ENCODE measurements around the gene SFSWAP.
"Not testable (repeated sequence)": the region's sequence is repeated elsewhere in the genome, so short reads cannot be mapped to it uniquely, and the experiment has no call there.

SFSWAP gene

DNA sequence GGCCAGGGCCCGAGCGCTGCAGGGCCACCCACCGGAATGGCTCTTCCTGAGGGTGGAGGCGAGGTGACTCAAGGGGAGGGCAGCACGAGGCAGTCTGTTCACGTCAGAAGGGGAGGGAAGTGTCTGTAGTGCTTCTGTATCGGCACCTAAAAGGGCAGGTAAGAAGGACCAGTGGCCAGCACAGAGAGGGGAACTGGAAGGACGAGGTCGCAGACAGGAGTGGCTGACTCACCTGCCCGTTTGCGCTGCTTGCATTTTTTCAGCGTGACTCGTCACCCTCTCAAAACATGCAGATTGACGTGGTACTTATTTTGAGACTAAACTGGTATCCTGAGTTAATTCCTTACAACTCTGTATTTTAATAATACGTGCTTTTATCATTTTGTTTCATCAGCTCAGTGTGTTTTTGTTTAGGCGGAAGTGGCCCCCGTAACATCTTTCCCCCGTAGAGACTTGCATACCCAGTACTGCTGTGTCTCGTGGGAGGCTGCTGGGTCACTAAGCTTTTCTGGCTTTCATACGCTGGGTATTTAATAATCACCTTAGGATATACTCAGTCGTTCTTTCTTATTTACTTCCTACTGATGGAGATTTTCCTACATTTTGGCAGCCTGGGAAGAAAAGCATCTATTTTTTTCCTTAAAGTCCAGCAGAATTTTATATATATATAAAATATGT, 26.4 kb downstream of the SFSWAP start:
- no peak for DNase-seq

- no peak for DNase-seq
Observed at GRCh38 chr12:131738196-131738595, 27.3 kb downstream of the SFSWAP start.

GRCh38 chr12:131740626-131741025, 29.7 kb downstream of the SFSWAP start:
- DNase-seq, result no peak

DNA sequence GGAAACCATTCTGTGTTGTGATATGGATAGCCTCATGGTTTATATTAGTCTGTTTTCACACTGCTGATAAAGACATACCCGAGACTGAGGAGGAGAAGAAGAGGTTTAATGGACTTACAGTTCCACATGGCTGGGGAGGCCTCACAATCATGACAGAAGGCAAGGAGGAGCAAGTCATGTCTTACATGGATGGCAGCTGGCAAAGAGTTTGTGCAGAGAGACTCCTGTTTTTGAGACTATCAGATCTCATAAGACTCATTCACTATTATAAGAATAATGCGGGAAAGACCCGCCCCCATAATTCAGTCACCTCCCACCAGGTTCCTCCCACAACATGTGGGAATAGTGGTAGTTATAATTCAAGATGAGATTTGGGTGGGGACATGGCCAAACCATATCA, 31.9 kb downstream of the SFSWAP start:
- not testable (repeated sequence) for DNase-seq

GRCh38 chr12:131743410-131743809, 32.5 kb downstream of the SFSWAP start:
- not testable (repeated sequence) for DNase-seq

DNA sequence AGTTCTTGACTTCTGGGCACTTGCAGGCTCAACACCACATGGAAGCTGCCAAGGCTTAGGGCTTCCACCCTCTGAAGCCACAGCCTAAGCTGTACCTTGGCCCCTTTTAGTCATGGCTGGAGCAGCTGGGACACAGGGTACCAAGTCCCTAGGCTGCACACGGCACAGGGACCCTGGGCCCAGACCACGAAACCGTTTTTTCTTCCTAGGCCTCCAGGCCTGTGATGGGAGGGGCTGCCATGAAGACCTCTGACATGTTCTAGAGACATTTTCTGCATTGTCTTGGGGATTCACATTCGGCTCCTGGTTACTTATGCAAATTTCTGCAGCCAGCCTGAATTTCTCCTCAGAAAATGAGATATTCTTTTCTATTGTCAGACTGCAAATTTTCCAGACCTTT, 33.0 kb downstream of the SFSWAP start:
- DNase-seq, result not testable (repeated sequence)

GRCh38 chr12:131744675-131745074, 33.8 kb downstream of the SFSWAP start:
- peak; percentile 32 for DNase-seq

- DNase-seq, result no peak
Observed at GRCh38 chr12:131745706-131746105, 34.8 kb downstream of the SFSWAP start.

DNA sequence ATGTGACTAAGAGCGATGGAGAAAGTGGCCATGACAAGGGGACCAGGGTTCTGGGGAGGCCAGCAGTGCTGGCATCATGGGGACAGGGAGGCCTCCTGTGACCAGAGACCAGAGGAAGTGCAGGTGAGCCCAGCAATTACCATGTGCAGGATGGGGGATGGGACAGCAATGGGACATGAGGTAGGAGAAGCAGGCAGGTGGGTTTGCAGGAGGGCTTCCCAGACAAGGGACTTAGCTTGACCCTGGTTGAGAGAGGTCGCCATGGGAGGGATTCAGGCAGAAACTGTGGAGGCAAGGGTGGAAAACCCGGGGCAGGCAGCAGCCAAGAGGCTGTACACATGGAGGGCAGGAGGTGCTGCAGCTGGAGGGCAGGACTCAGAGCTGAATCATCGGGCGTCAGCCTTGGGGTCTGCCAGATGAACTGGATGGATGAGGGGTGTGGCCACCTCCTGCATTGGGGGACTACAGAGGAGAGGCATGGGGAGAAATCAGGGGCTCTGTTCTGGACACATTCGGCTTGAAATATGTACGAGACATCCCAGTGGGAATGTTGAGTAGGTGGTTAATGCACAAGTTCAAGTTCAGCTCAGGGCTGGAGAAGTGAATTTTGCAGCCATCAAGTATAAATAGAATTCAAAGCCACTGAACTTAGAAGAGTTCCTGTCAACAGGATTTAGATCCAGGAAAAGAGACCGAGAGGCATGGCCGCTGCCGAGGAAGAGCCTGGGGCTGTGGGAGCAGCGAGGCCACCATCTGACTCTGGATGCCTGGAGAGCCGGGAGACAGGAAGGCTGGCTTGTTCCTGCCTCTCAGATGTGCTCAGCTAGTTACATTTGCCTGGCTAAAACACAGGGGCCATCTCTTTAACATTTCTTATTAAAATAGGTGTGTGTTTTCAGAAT, 36.6 kb downstream of the SFSWAP start:
- DNase-seq, result no peak

- DNase-seq, result no peak
Observed at GRCh38 chr12:131749618-131750315, 38.9 kb downstream of the SFSWAP start.

DNA sequence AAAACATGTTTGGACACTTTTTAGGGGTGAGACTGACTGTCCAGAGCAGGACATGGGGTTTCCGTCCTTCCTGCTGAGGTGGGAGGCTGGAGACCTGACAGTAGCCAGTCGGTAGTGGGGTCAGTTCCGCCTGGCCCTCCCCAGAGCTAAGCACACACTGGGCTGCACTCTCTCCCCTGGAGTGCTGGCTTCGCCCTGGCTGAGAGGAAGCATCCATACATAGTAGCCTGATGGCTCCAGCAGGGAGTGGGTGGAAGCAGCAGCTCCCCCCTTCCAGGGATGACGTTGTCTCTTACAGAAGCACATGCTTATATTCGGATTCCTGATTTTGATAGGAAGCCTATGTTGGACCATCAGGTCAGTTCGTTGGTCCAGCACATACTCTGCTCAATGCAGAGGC, 40.4 kb downstream of the SFSWAP start:
- no peak for DNase-seq

GRCh38 chr12:131752451-131752850, 41.6 kb downstream of the SFSWAP start:
- no peak for DNase-seq

DNA sequence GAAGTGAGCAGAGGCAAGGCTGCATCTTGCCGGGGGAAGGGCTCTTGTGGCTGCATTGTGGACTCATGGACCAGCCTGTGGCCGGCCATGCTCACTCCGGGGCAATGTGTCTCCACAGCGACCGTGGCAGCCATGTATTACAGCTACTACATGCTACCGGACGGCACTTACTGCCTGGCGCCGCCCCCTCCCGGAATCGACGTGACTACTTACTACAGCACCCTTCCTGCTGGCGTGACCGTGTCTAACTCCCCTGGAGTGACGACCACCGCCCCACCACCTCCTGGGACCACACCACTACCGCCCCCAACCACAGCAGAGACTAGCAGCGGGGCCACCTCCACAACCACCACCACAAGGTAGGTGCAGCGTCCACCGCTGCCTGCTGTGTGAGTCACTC, 42.1 kb downstream of the SFSWAP start:
- no peak for DNase-seq

GRCh38 chr12:131753757-131754156, 42.9 kb downstream of the SFSWAP start:
- DNase-seq, result no peak

DNA sequence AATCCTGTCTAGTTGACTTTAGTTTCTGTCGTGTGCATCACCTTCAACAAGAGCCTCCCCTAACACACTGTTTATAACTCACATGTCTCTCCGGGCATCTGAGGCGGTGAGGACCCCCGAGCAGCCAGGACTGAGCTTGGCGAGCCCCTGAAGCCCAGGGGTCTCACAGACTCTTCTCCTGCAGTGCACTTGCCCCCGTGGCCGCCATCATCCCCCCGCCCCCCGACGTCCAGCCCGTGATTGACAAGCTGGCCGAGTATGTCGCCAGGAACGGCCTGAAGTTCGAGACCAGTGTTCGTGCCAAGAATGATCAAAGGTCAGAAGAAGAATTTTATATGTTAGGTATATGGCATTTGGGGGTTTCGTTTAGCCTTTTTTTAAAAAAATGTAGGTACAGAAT, 43.3 kb downstream of the SFSWAP start:
- no peak for DNase-seq

- peak; percentile 71 for DNase-seq
Observed at GRCh38 chr12:131755305-131756113, 44.6 kb downstream of the SFSWAP start.

DNA sequence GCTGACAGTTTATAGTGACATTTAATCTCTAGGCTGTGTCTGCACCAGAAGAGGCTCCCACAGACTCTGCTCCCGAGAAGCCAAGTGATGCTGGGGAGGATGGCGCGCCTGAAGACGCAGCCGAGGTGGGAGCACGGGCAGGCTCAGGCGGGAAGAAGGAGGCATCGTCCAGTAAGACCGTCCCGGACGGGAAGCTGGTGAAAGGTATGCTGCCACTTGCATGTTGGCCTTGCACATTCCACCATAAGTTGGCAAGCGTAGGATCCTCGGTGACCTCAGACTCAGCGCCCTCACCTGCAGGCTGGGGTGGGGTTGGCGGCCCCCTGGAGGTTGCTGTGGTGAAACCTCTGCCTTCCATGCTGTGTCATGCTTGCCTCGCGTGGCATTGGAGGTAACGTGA, 45.6 kb downstream of the SFSWAP start:
- DNase-seq, result no peak

- no peak for DNase-seq
Observed at GRCh38 chr12:131757111-131757510, 46.2 kb downstream of the SFSWAP start.

GRCh38 chr12:131758016-131758739, 47.3 kb downstream of the SFSWAP start:
- no peak for DNase-seq

- DNase-seq, result no peak
Observed at GRCh38 chr12:131759176-131759575, 48.3 kb downstream of the SFSWAP start.

DNA sequence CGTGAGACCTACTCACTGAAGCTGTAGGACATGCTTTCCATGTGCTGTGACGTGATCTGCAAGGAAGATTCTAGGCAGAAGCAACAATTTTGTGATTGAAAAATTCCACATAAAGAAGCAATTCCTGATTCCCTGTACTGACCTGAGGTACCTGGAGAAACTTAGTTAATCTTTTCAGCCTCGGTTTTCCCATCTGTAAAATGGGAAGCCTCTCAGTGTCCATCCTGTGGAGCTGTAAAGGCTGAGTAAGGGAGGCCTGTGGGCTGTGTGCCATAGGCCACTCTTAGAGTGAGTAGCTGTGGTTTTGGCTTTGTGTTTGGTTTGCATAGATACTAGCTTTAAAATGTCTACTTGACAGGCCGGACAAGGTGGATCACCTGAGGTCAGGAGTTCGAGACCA, 50.7 kb downstream of the SFSWAP start:
- no peak for DNase-seq

DNA sequence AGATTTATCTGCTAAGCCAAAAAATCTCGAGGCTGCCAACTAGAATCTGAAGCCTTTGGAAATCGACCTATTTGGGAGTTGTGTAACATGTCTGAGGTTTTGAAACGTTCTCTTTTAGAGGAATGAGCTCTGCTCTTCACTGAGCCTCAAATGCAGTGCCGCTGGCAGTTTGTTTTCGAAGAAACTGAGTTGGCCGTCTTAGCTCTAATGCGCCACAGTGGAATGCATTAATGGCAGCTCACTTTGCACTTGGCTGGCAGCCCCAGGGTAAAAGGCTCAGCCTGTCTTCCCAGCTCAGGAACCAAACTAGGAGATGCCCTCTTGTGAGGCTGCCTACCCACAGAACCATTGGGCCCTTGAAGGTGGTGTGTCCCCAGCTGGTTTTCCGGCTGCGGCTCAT, 53.8 kb downstream of the SFSWAP start:
- no peak for DNase-seq
